ENCODE data around the gene RORC. TPM values are rescaled to one million over a fixed set of nuclear protein-coding genes. Genes with fewer than 3 reads are reported as not detected.

The RORC gene
- total and polyA plus RNA-seq, 2 of the 8 experiments (the other 6 are each of a cell fraction or from before 2014, with no cell fraction given): 0.44 to 0.54 TPM

DNA sequence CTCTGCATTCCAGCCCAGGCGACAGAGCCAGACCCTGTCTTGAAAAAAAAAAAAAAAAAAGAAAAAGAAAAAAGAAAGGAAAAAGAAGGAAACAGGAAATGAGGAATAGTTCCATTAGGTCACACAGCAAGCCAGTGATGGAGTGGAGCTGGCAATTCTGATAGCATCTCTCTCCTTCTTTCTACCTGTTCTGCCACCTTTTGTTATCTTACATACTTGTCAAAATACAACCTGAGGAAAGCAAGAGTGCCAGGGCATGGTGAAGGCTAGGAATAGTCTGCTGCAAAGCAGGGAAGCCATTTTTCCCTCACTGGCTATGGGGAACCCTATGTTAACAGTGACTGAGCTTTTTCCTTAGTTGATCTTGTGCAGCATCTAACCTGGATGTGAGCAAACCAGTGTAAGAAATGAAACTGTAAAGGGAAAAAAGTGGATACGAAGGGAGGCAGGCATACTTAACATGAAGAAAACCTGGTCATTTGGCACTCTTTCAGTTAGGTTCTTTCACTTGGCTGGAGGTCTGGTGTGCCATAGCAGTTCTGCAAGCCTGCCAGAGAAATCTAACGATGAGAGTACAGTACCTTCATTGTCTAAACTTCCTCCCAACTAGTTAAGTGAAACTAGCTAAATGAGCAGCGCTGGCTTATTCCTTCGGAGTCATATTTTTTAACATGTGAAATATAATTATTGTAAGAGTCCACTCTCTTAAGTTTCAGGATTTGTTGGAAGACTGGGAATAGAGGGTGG, 39.9 kb upstream of the RORC start:
- H3K36me3 ChIP-seq (ENCODE audit: control insufficient read depth in 2 of 4, insufficient read depth in 4 of 4, low read length in 3 of 4): no peaks in the 10 kb centered on the region; a peak in 1 of 8 replicates
- no peaks in the 10 kb centered on the region for H3K79me2 ChIP-seq (ENCODE audit: control insufficient read depth in 1 of 2, insufficient read depth in 2 of 2, low read length in 2 of 2)
- H3K4ac ChIP-seq (replicated peaks; ENCODE audit: insufficient read length, low read depth, low read length): no peak overlapping the region
- H2BK12ac ChIP-seq (ENCODE audit: low read depth, low read length): no peak overlapping the region
- H4K20me1 ChIP-seq (replicated peaks in 1 of 2; ENCODE audit: control insufficient read depth in 1 of 2, insufficient read depth in 2 of 2, low read length in 2 of 2): no peaks in the 10 kb centered on the region
- H4K91ac ChIP-seq (replicated peaks; ENCODE audit: insufficient read length, low read length): no peak overlapping the region
- no peaks in the 10 kb centered on the region for H3K9me3 ChIP-seq (ENCODE audit: insufficient read depth in 2 of 2, low read depth in 1 of 2, low read length in 1 of 2)
- H3K56ac ChIP-seq (replicated peaks; ENCODE audit: insufficient read length, low read depth, low read length): no peak overlapping the region
- peaks cover 0 to 8% (median 1%) of the 10 kb centered on the region in 4 experiments; a peak in 3 of 7 replicates for H3K4me1 ChIP-seq (replicated peaks in 1 of 4; ENCODE audit: control insufficient read depth in 3 of 4, insufficient read depth in 4 of 4, low read length in 3 of 4)
- H4K5ac ChIP-seq (ENCODE audit: insufficient read length, low read depth, low read length): no peak overlapping the region
- no peak overlapping the region for H2BK5ac ChIP-seq (ENCODE audit: low read depth, low read length)
- WGBS, 2 experiments (ENCODE audit: extremely low coverage in 1 of 2, insufficient coverage in 1 of 2, insufficient read length in 1 of 2, insufficient replicate concordance in 2 of 2, low coverage in 1 of 2, low lambda C conversion rate in 2 of 2, missing lambda C conversion rate in 1 of 2): 73% methylated on average over 5 of the region's 5 CpGs; no CpG with 5 or more reads in 1 of the 2 experiments
- no peak overlapping the region for H3K9ac ChIP-seq (replicated peaks in 1 of 4; ENCODE audit: extremely low read depth in 1 of 4, low read depth in 3 of 4, low read length in 3 of 4)
- H3K4me2 ChIP-seq (ENCODE audit: insufficient read depth in 1 of 2, low read depth in 2 of 2, low read length in 2 of 2): no peak overlapping the region
- H3K23ac ChIP-seq (ENCODE audit: insufficient read length): no peak overlapping the region
- H2BK20ac ChIP-seq (ENCODE audit: low read length): no peak overlapping the region
- no peaks in the 10 kb centered on the region for H3K27me3 ChIP-seq (replicated peaks in 1 of 4; ENCODE audit: control insufficient read depth in 3 of 4, extremely low read depth in 1 of 4, insufficient read depth in 3 of 4, low read length in 3 of 4)
- H2BK120ac ChIP-seq (replicated peaks; ENCODE audit: low read depth, low read length): no peak overlapping the region
- H3K18ac ChIP-seq (ENCODE audit: extremely low read depth, low read length): no peak overlapping the region
- H3K14ac ChIP-seq (ENCODE audit: insufficient read length): no peak overlapping the region
- no peak for TF ChIP-seq KDM5A (IDR thresholded peaks at IDR 0.05; ENCODE audit: low read length)
- no peak for TF ChIP-seq NRF1 (IDR thresholded peaks at IDR 0.05; ENCODE audit: low read depth, low read length)
- TF ChIP-seq KDM4A (IDR thresholded peaks at IDR 0.05; ENCODE audit: low read depth, low read length, severe bottlenecking): no peak
- no peak for TF ChIP-seq JUND (IDR thresholded peaks at IDR 0.05; ENCODE audit: low read length)
- no peak for TF ChIP-seq TAF1 (IDR thresholded peaks at IDR 0.05; ENCODE audit: low read depth, low read length)
- TF ChIP-seq, protein P1, sequence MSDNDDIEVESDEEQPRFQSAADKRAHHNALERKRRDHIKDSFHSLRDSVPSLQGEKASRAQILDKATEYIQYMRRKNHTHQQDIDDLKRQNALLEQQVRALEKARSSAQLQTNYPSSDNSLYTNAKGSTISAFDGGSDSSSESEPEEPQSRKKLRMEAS (IDR thresholded peaks at IDR 0.05): no peak
- no peak for TF ChIP-seq SIN3A (conservative IDR thresholded peaks at IDR 0.05 in 1 of 2, IDR thresholded peaks at IDR 0.05 in 1 of 2; ENCODE audit: low read depth in 1 of 2, low read length in 2 of 2)
- TF ChIP-seq CBX8 (IDR thresholded peaks at IDR 0.05; ENCODE audit: borderline replicate concordance, low read depth, low read length): no peak
- no peak for TF ChIP-seq SP2 (IDR thresholded peaks at IDR 0.05; ENCODE audit: low read length)
- FAIRE-seq (no peak), DNase-seq (ENCODE audit: low read depth in 1 of 2, low spot score in 2 of 2) (no peak)
- ChIA-PET CTCF (ENCODE audit: partially characterized antibody) (interaction anchor here (0.6 to 1.7 kb wide), 4 partner anchors 12 to 179 kb away, joined by 3 to 4 read pairs (median 3); no protein-coding TSS in a partner anchor), POLR2A (ENCODE audit: partially characterized antibody) (interaction anchor here (1.0 to 1.2 kb wide), 2 partner anchors 10 to 327 kb away, joined by 3 read pairs; no protein-coding TSS in a partner anchor)
- H3K23me2 ChIP-seq (ENCODE audit: low read depth, low read length): no peaks in the 10 kb centered on the region
- no peak overlapping the region for H4K8ac ChIP-seq (ENCODE audit: extremely low read depth, insufficient read depth, low read length)
- H2BK15ac ChIP-seq (ENCODE audit: low read length): no peak overlapping the region
- H2AFZ ChIP-seq (ENCODE audit: low read length): no peak overlapping the region
- no peaks in the 10 kb centered on the region for H3K79me1 ChIP-seq (ENCODE audit: low read depth, low read length)
- no peak overlapping the region for H2AK5ac ChIP-seq (ENCODE audit: low read depth, low read length)
- no peak overlapping the region for H3K4me3 ChIP-seq (ENCODE audit: extremely low read depth in 1 of 4, insufficient read depth in 2 of 4, low read depth in 3 of 4, low read length in 4 of 4)
- H3K27ac ChIP-seq (ENCODE audit: low read depth, low read length): no peak overlapping the region

All from H1 (cell line).